NT2/D1 (cell line): ENCODE data around the gene C14orf93.

Experiments
- SUZ12 ChIP-seq: IDR thresholded peaks from 2 replicates; pipeline ENCODE4 v1.6.1; 2011; ENCODE audit not compliant: insufficient read length, insufficient read depth; ENCODE audit errors: extremely low read depth
- YY1 ChIP-seq: IDR thresholded peaks from 2 replicates; pipeline ENCODE4 v1.6.1; 2011; ENCODE audit not compliant: insufficient read length, insufficient read depth
- ZNF274 ChIP-seq: IDR thresholded peaks from 2 replicates; pipeline ENCODE4 v1.6.1; 2011; ENCODE audit warnings: mild to moderate bottlenecking, low read depth, low read length

GRCh38 chr14:22952418-22952817 lies 57.5 kb downstream of the C14orf93 start:
- TF ChIP-seq YY1 = no peak
- TF ChIP-seq ZNF274 = no peak
- TF ChIP-seq SUZ12 = no peak
